ENCODE measurements around the gene C19orf47.

The C19orf47 gene

DNA sequence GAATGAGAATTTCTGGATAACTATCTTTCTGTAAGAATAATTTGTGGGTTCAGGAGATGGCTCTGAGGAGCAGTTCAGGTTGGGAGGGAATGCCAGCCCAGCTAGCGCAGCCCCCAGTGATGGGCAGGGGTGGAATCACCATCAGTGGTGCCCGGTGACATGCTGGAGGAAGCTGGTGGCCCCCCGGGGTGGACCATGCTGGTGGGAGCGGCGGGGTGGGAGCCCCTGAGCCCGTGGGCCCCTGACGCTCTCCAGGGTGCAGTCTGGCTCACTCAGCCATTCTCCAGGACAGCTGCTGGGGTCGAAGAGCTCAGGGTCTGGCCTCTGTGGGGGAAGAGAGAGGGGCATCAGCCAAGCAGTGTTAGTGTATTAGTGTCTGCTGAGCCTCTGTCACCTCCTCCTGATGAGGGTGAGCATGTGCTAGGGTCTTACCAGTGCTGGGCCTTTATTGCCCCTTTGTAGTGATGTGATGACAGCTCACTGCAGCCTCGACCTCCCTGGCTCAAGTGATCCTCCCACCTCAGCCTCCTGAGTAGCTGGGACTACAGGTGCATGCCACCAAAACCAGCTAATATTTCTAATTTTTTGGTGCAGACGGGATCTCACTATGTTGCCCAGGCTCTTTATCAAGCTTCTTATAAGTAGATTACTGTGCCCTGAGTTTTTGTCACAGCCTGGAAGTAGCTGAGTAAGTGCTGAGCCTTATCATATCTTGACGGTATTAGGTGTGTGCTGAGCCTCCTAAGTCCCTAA, 31.4 kb upstream of the C19orf47 start:
- peaks cover 10% of the 10 kb centered on the region for H3K27me3 ChIP-seq (replicated peaks; ENCODE audit: insufficient read depth, low read length)
- DNase-seq = no peak
- no peak overlapping the region for H3K27ac ChIP-seq (ENCODE audit: low read length)
- H3F3A ChIP-seq (ENCODE audit: insufficient read depth, low read length) = no peaks in the 10 kb centered on the region
- no peaks in the 10 kb centered on the region for H3K79me2 ChIP-seq (ENCODE audit: low read length)
- no peak overlapping the region for H3K4me2 ChIP-seq (ENCODE audit: low read depth, low read length)
- no peaks in the 10 kb centered on the region for H3K9me2 ChIP-seq (replicated peaks; ENCODE audit: insufficient read depth, low read length)
- TF ChIP-seq EZH2phosphoT487 (IDR thresholded peaks at IDR 0.05; ENCODE audit: low read length) = no peak
- no peak for TF ChIP-seq EZH2 (optimal IDR thresholded peaks at IDR 0.05; ENCODE audit: low read depth, low read length)
- TF ChIP-seq, protein P1, sequence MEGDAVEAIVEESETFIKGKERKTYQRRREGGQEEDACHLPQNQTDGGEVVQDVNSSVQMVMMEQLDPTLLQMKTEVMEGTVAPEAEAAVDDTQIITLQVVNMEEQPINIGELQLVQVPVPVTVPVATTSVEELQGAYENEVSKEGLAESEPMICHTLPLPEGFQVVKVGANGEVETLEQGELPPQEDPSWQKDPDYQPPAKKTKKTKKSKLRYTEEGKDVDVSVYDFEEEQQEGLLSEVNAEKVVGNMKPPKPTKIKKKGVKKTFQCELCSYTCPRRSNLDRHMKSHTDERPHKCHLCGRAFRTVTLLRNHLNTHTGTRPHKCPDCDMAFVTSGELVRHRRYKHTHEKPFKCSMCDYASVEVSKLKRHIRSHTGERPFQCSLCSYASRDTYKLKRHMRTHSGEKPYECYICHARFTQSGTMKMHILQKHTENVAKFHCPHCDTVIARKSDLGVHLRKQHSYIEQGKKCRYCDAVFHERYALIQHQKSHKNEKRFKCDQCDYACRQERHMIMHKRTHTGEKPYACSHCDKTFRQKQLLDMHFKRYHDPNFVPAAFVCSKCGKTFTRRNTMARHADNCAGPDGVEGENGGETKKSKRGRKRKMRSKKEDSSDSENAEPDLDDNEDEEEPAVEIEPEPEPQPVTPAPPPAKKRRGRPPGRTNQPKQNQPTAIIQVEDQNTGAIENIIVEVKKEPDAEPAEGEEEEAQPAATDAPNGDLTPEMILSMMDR (IDR thresholded peaks at IDR 0.05; ENCODE audit: low read length) = no peak
- H3K4me1 ChIP-seq (ENCODE audit: low read length) = no peaks in the 10 kb centered on the region
- H3K9me3 ChIP-seq (replicated peaks; ENCODE audit: insufficient read depth, low read length) = no peaks in the 10 kb centered on the region
- no peak overlapping the region for H3K9ac ChIP-seq (ENCODE audit: low read length)
- H4K20me1 ChIP-seq (ENCODE audit: insufficient read depth, low read length) = no peaks in the 10 kb centered on the region
- H3K4me3 ChIP-seq (ENCODE audit: low read length) = no peak overlapping the region
- H3K36me3 ChIP-seq (replicated peaks; ENCODE audit: insufficient read depth, low read length) = no peaks in the 10 kb centered on the region
- H2AFZ ChIP-seq (ENCODE audit: low read length) = no peak overlapping the region

DNA sequence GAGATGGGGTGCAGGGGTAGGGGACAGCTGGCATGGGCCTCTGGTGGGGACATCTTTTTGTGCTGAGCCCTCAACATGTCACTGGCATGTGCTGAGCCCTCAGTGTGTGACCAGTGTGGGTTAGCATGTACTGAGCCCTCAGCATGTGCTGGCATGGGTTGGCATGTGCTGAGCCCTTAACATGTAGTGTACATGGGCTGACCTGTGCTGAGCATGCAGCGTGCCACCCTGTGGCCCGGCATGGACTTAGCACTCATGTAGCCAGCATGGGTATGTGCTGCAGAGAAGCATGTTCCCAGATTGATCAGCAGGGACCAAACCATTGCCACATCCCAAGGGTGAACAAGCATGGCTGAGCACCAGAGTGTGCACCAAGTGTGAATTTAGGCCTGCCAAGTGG, 30.3 kb upstream of the C19orf47 start:
- Histone ChIP-seq H3K27ac (ENCODE audit: low read length) (no peak overlapping the region), H3K79me2 (ENCODE audit: low read length) (no peaks in the 10 kb centered on the region), H2AFZ (ENCODE audit: low read length) (no peak overlapping the region), H3K4me3 (ENCODE audit: low read length) (no peak overlapping the region), H3F3A (ENCODE audit: insufficient read depth, low read length) (no peaks in the 10 kb centered on the region), H3K4me1 (ENCODE audit: low read length) (no peaks in the 10 kb centered on the region), H3K27me3 (replicated peaks; ENCODE audit: insufficient read depth, low read length) (peaks cover 3% of the 10 kb centered on the region), H3K36me3 (replicated peaks; ENCODE audit: insufficient read depth, low read length) (no peaks in the 10 kb centered on the region), H4K20me1 (ENCODE audit: insufficient read depth, low read length) (no peaks in the 10 kb centered on the region), H3K9me3 (replicated peaks; ENCODE audit: insufficient read depth, low read length) (no peaks in the 10 kb centered on the region), H3K9ac (ENCODE audit: low read length) (no peak overlapping the region), H3K9me2 (replicated peaks; ENCODE audit: insufficient read depth, low read length) (no peaks in the 10 kb centered on the region), H3K4me2 (ENCODE audit: low read depth, low read length) (no peak overlapping the region)
- no peak for DNase-seq
- TF ChIP-seq EZH2 (optimal IDR thresholded peaks at IDR 0.05; ENCODE audit: low read depth, low read length) (no peak), EZH2phosphoT487 (IDR thresholded peaks at IDR 0.05; ENCODE audit: low read length) (no peak)

DNA sequence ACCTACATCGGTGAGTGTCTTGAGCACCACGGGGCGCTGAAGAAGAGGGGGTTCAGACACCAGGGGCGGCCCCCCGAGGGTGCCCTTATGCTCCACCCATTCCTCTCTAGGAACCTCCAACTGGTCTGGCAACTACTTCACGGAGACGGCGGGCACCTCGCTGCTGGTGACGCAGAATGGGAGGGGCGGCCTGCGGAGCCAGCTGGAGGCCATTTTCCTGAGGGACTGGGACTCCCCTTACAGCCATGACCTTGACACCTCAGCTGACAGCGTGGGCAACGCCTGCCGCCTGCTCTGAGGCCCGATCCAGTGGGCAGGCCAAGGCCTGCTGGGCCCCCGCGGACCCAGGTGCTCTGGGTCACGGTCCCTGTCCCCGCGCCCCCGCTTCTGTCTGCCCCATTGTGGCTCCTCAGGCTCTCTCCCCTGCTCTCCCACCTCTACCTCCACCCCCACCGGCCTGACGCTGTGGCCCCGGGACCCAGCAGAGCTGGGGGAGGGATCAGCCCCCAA, 29.7 kb upstream of the C19orf47 start:
- Histone ChIP-seq H3K27ac (ENCODE audit: low read length) (no peak overlapping the region), H3K36me3 (replicated peaks; ENCODE audit: insufficient read depth, low read length) (no peaks in the 10 kb centered on the region), H3K4me3 (ENCODE audit: low read length) (no peak overlapping the region), H2AFZ (ENCODE audit: low read length) (no peak overlapping the region), H3K9me2 (replicated peaks; ENCODE audit: insufficient read depth, low read length) (no peaks in the 10 kb centered on the region), H4K20me1 (ENCODE audit: insufficient read depth, low read length) (no peaks in the 10 kb centered on the region), H3K4me1 (ENCODE audit: low read length) (no peaks in the 10 kb centered on the region), H3K79me2 (ENCODE audit: low read length) (no peaks in the 10 kb centered on the region), H3F3A (ENCODE audit: insufficient read depth, low read length) (no peaks in the 10 kb centered on the region), H3K9me3 (replicated peaks; ENCODE audit: insufficient read depth, low read length) (no peaks in the 10 kb centered on the region), H3K9ac (ENCODE audit: low read length) (no peak overlapping the region), H3K4me2 (ENCODE audit: low read depth, low read length) (no peak overlapping the region), H3K27me3 (replicated peaks; ENCODE audit: insufficient read depth, low read length) (no peaks in the 10 kb centered on the region)
- TF ChIP-seq EZH2phosphoT487 (IDR thresholded peaks at IDR 0.05; ENCODE audit: low read length) (no peak), EZH2 (optimal IDR thresholded peaks at IDR 0.05; ENCODE audit: low read depth, low read length) (no peak)
- TF ChIP-seq, protein P1 (IDR thresholded peaks at IDR 0.05; ENCODE audit: low read length) = no peak
- no peak for DNase-seq

DNA sequence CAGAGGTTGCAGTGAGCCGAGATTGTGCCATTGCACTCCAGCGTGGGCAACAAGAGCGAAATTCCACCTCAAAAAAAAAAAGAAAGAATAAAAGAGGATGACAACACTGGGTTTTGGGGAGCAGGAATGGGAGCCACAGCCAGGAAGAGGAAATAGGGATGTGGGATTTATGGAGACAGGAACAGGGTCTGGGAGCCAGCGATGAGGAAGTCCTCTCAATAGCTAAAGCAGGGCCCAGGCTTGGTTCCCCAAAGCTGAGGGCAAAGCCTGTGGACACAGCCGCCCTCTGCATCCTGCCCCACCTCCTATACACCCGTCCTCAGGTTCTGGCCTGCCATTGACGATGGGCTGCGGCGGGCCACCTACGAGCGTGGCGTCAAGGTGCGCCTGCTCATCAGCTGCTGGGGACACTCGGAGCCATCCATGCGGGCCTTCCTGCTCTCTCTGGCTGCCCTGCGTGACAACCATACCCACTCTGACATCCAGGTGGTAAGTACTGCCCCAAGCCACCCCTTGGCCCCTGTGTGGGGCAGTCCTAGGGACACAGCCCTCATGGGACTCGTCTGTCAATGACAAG, 28.2 kb upstream of the C19orf47 start:
- Histone ChIP-seq H3K4me3 (ENCODE audit: low read length) (no peak overlapping the region), H3F3A (ENCODE audit: insufficient read depth, low read length) (no peaks in the 10 kb centered on the region), H3K79me2 (ENCODE audit: low read length) (no peaks in the 10 kb centered on the region), H4K20me1 (ENCODE audit: insufficient read depth, low read length) (no peaks in the 10 kb centered on the region), H3K36me3 (replicated peaks; ENCODE audit: insufficient read depth, low read length) (no peaks in the 10 kb centered on the region), H3K27ac (ENCODE audit: low read length) (no peak overlapping the region), H3K9ac (ENCODE audit: low read length) (no peak overlapping the region), H3K27me3 (replicated peaks; ENCODE audit: insufficient read depth, low read length) (no peaks in the 10 kb centered on the region), H3K4me2 (ENCODE audit: low read depth, low read length) (no peak overlapping the region), H3K4me1 (ENCODE audit: low read length) (no peaks in the 10 kb centered on the region), H3K9me3 (replicated peaks; ENCODE audit: insufficient read depth, low read length) (no peaks in the 10 kb centered on the region), H3K9me2 (replicated peaks; ENCODE audit: insufficient read depth, low read length) (no peaks in the 10 kb centered on the region), H2AFZ (ENCODE audit: low read length) (no peak overlapping the region)
- no peak for TF ChIP-seq EZH2 (optimal IDR thresholded peaks at IDR 0.05; ENCODE audit: low read depth, low read length)
- TF ChIP-seq EZH2phosphoT487 (IDR thresholded peaks at IDR 0.05; ENCODE audit: low read length) = no peak
- TF ChIP-seq, protein P1 (IDR thresholded peaks at IDR 0.05; ENCODE audit: low read length) = no peak
- DNase-seq = no peak
